ENCODE measurements around the gene CFAP299.

- TF ChIP-seq EP300 (IDR thresholded peaks at IDR 0.05; ENCODE audit: borderline replicate concordance) (no peak), CEBPB (IDR thresholded peaks at IDR 0.05) (no peak), TCF12 (IDR thresholded peaks at IDR 0.05; ENCODE audit: low read depth) (no peak), ZBTB7A (IDR thresholded peaks at IDR 0.05; ENCODE audit: low read depth) (no peak), YY1 (IDR thresholded peaks at IDR 0.05; ENCODE audit: low read depth) (no peak), MAX (IDR thresholded peaks at IDR 0.05) (no peak), TAF1 (IDR thresholded peaks at IDR 0.05; ENCODE audit: low read depth) (no peak), NFIC (IDR thresholded peaks at IDR 0.05) (no peak), RAD21 (IDR thresholded peaks at IDR 0.05; ENCODE audit: low read depth) (no peak), REST (IDR thresholded peaks at IDR 0.05; ENCODE audit: low read depth) (no peak), CREB1 (IDR thresholded peaks at IDR 0.05; ENCODE audit: low read depth) (no peak)
Measured at GRCh38 chr4:80448056-80448455, 112.5 kb downstream of the CFAP299 start.

All from Ishikawa (cell line).